Thyroid gland (tissue), 4 donors: Measurements from ENCODE around the gene TMEM132D.

ENCODE experiments used
- POLR2A ChIP-seq, 2 donors: fragments of 450-650 bp; IDR thresholded peaks; one replicate each; pipeline ENCODE4 v1.6.1; 2017; ENCODE audit warnings: antibody characterized with exemption in 2 of 2, mild to moderate bottlenecking in 2 of 2, moderate library complexity in 1 of 2
- TF ChIP-seq, protein P1 (sequence below), 6 experiments: fragments of 200-600 bp in 3 of 6; fragments of 450-650 bp in 3 of 6; sonication (generic) in 3 of 6; IDR thresholded peaks; one replicate each; pipeline ENCODE4 v1.5.1; 2016 to 2019; ENCODE audit warnings: antibody characterized with exemption in 6 of 6, mild to moderate bottlenecking in 2 of 6, inconsistent platforms in 1 of 6, moderate library complexity in 1 of 6

DNA sequence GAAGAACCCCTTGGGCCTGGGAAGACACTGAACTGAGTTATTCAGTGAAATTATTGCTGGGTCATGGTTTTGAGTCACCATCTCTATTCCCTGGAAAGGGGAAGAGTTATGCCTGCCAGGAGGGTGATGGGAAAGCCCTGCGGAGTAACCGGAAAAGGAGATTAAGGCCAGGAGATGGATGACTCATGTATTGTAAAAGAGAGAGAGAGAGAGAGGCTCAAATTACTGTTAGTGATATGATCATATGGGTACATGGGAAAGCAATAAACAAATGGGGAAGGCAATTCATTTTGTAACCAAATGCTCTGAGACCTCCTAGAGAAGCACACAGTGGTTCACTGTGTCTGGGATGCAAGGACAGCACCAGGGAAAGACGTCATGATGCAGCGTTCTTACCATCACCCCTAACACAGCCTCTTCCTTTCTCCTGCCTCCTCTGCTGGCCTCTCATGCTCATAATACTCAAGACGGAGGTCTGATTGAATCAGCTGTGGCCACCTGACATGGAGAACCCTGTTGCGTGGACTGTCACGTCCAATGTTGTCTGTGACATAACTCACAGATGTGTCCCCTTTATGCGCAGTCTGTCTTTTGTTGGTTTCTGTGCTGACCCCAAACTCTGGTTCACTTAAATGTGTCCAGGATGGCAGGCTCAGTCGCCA, 243.7 kb downstream of the TMEM132D start:
- TF ChIP-seq POLR2A (IDR thresholded peaks at IDR 0.05), result no peak
- TF ChIP-seq, protein P1, sequence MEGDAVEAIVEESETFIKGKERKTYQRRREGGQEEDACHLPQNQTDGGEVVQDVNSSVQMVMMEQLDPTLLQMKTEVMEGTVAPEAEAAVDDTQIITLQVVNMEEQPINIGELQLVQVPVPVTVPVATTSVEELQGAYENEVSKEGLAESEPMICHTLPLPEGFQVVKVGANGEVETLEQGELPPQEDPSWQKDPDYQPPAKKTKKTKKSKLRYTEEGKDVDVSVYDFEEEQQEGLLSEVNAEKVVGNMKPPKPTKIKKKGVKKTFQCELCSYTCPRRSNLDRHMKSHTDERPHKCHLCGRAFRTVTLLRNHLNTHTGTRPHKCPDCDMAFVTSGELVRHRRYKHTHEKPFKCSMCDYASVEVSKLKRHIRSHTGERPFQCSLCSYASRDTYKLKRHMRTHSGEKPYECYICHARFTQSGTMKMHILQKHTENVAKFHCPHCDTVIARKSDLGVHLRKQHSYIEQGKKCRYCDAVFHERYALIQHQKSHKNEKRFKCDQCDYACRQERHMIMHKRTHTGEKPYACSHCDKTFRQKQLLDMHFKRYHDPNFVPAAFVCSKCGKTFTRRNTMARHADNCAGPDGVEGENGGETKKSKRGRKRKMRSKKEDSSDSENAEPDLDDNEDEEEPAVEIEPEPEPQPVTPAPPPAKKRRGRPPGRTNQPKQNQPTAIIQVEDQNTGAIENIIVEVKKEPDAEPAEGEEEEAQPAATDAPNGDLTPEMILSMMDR (IDR thresholded peaks at IDR 0.05), result no peak
